Endothelial cell of umbilical vein (primary cell): Measurements from ENCODE around the gene TESMIN. TPM values are rescaled to one million over a fixed set of nuclear protein-coding genes. Genes with fewer than 3 reads are reported as not detected.

ENCODE experiments used
- BruUV-seq: library from RNA; stranded (reverse); fragments of 400-500 nt; replicated peaks from 2 replicates; lab custom pipeline; 2021; lab: Mats Ljungman, UMichigan
- CTCF ChIA-PET: fragments of 300-600, 350-600 bp; sonication (Branson Sonifier 250); formaldehyde crosslinking; loops from one replicate; lab custom pipeline; 2021; ENCODE audit warnings: antibody characterized with exemption, inconsistent platforms; lab: Charles Lee
- POLR2A ChIA-PET: fragments of 300-600, 350-600 bp; sonication (Branson Sonifier 250); formaldehyde crosslinking; loops from one replicate; lab custom pipeline; 2021; ENCODE audit warnings: antibody characterized with exemption, inconsistent platforms; lab: Charles Lee
- DNase-seq: peaks from one replicate; pipeline ENCODE4 v3.0.0-alpha.2; 2011; ENCODE audit warnings: low read depth, low spot score
- FAIRE-seq: peaks from 2 replicates; lab custom pipeline; 2011; peaks lifted over from hg19 to GRCh38; lab: Jason Lieb, UNC
- H2AFZ ChIP-seq: 2 replicates; pipeline ENCODE4 v1.6.0; 2012; ENCODE audit warnings: low read depth, low read length, control low read depth, inconsistent platforms
- H3K27ac ChIP-seq: 2 replicates; pipeline ENCODE4 v1.5.1; 2011; ENCODE audit warnings: low read depth, mild to moderate bottlenecking, control low read depth, low read length, moderate library complexity; ENCODE audit not compliant: insufficient read depth
- H3K27me3 ChIP-seq, 2 experiments: 2 replicates each; pipeline versions ENCODE4 v1.6.0 to v1.6.1; 2011; ENCODE audit warnings: low read length in 2 of 2, mixed read lengths in 1 of 2; ENCODE audit not compliant: control insufficient read depth in 2 of 2, insufficient read depth in 2 of 2
- H3K36me3 ChIP-seq, 2 experiments: 2 replicates in 1 of 2; 3 replicates in 1 of 2; pipeline ENCODE4 v1.5.1; 2011; ENCODE audit warnings: low read length in 2 of 2, mild to moderate bottlenecking in 1 of 2, moderate library complexity in 1 of 2; ENCODE audit not compliant: control insufficient read depth in 2 of 2, insufficient read depth in 2 of 2; ENCODE audit errors: extremely low read depth in 1 of 2
- H3K4me1 ChIP-seq: 3 replicates; pipeline ENCODE4 v1.5.1; 2011; ENCODE audit warnings: mild to moderate bottlenecking, low read length; ENCODE audit not compliant: control insufficient read depth, insufficient read depth; ENCODE audit errors: extremely low read depth
- H3K4me2 ChIP-seq: 2 replicates; pipeline ENCODE4 v1.6.1; 2011; ENCODE audit warnings: low read length, control low read depth, mixed read lengths; ENCODE audit not compliant: insufficient read depth
- H3K4me3 ChIP-seq, 3 experiments: fragments of 200-600 bp in 1 of 3; sonication (generic), shearing (Covaris generic) in 1 of 3; replicated peaks in 1 of 3; 2 replicates each; pipeline ENCODE4 v1.5.1; 2011 to 2016; ENCODE audit warnings: control low read depth in 3 of 3, low read length in 3 of 3, mild to moderate bottlenecking in 2 of 3, inconsistent platforms in 1 of 3, low read depth in 1 of 3, moderate library complexity in 1 of 3; ENCODE audit not compliant: insufficient read depth in 1 of 3
- H3K79me2 ChIP-seq: 2 replicates; pipeline ENCODE4 v1.6.0; 2012; ENCODE audit warnings: low read length, inconsistent platforms; ENCODE audit not compliant: control insufficient read depth, insufficient read depth
- H3K9ac ChIP-seq: replicated peaks from 2 replicates; pipeline ENCODE3; 2011; ENCODE audit warnings: low read length, control low read depth; ENCODE audit not compliant: insufficient read depth; ENCODE audit errors: extremely low read depth
- H3K9me1 ChIP-seq: replicated peaks from 3 replicates; pipeline ENCODE4 v1.6.0; 2011; ENCODE audit warnings: mild to moderate bottlenecking, low read length; ENCODE audit not compliant: control insufficient read depth, insufficient read depth; ENCODE audit errors: extremely low read depth
- H3K9me3 ChIP-seq: replicated peaks from 2 replicates; pipeline ENCODE4 v1.5.1; 2012; ENCODE audit warnings: low read length, inconsistent platforms; ENCODE audit not compliant: control insufficient read depth, insufficient read depth
- H4K20me1 ChIP-seq: replicated peaks from 2 replicates; pipeline ENCODE3; 2011; ENCODE audit warnings: mild to moderate bottlenecking, low read length; ENCODE audit not compliant: control insufficient read depth, insufficient read depth; ENCODE audit errors: extremely low read depth
- CTCF ChIP-seq, 2 donors: IDR thresholded peaks; 1 replicate in 1 of 2; 2 replicates in 1 of 2; pipeline ENCODE4 v1.5.1; 2011; ENCODE audit warnings: low read length in 2 of 2, mild to moderate bottlenecking in 2 of 2, moderate library complexity in 2 of 2, control low read depth in 1 of 2, inconsistent platforms in 1 of 2, low read depth in 1 of 2; ENCODE audit not compliant: insufficient read depth in 1 of 2; ENCODE audit errors: extremely low read depth in 1 of 2
- EZH2 ChIP-seq: IDR thresholded peaks from 2 replicates; pipeline ENCODE4 v1.6.1; 2012; ENCODE audit warnings: borderline replicate concordance, low read depth, mild to moderate bottlenecking, moderate library complexity, low read length, inconsistent platforms; ENCODE audit not compliant: severe bottlenecking
- FOS ChIP-seq: IDR thresholded peaks from 2 replicates; pipeline ENCODE4 v1.6.1; 2011; ENCODE audit warnings: mild to moderate bottlenecking, low read length, moderate library complexity, borderline replicate concordance; ENCODE audit not compliant: insufficient read depth
- GATA2 ChIP-seq: IDR thresholded peaks from 2 replicates; pipeline ENCODE4 v1.7.0; 2011; ENCODE audit warnings: low read depth, mild to moderate bottlenecking, moderate library complexity, mixed read lengths, low read length; ENCODE audit not compliant: insufficient read length, insufficient read depth
- JUN ChIP-seq: IDR thresholded peaks from 2 replicates; pipeline ENCODE4 v1.6.1; 2011; ENCODE audit warnings: borderline replicate concordance, low read depth; ENCODE audit not compliant: insufficient read length, insufficient read depth
- MAX ChIP-seq: IDR thresholded peaks from 2 replicates; pipeline ENCODE4 v1.6.1; 2011; ENCODE audit not compliant: insufficient read depth, insufficient read length
- MYC ChIP-seq: IDR thresholded peaks from one replicate; pipeline ENCODE4 v1.6.1; 2011; ENCODE audit warnings: mild to moderate bottlenecking, low read depth, low read length
- POLR2A ChIP-seq: IDR thresholded peaks from 2 replicates; pipeline ENCODE4 v1.6.1; 2012; ENCODE audit warnings: low read depth, mild to moderate bottlenecking, control low read depth, low read length
- POLR2AphosphoS5 ChIP-seq: IDR thresholded peaks from 2 replicates; pipeline ENCODE4 v1.6.1; 2012; ENCODE audit warnings: low read depth, mild to moderate bottlenecking, control low read depth, low read length, moderate library complexity; ENCODE audit not compliant: insufficient read depth
- dilution Hi-C: fragments of 300-500 bp; cut with MboI; formaldehyde crosslinking; loops from one replicate; pipeline ENCODE4 v1.15.0; 2019; ENCODE audit warnings: low sequenced_read_pairs; ENCODE audit not compliant: extremely low pct_ligation_motif_present
- intact Hi-C: fragments of 100-400 bp; cut with micrococcal nuclease; formaldehyde crosslinking; loops from one replicate; pipeline ENCODE4 v1.10.0; 2022
- polyA plus RNA-seq, 4 experiments: library from polyadenylated mRNA; depleted of rRNA in 3 of 4; stranded (reverse) in 3 of 4; unstranded in 1 of 4; fragments of >200 nt; gene quantifications; 2 replicates each; pipeline versions ENCODE4 v1.2.1 to v1.2.3, GENCODE V29; 2011 to 2012; ENCODE audit warnings: missing spikeins in 1 of 4
- total RNA-seq: library from RNA; stranded (reverse); gene quantifications from 2 replicates; pipeline ENCODE4 v1.2.3, GENCODE V29; 2021

TESMIN gene
- total and polyA plus RNA-seq, 2 donors (not counting 3 experiments of a cell fraction or from before 2014, with no cell fraction given): 1.7 to 6.1 TPM

- H3K4me2 ChIP-seq: no peak overlapping the region
- H3K9ac ChIP-seq: no peak overlapping the region
- no peaks in the 10 kb centered on the region for H3K4me1 ChIP-seq
- ChIA-PET CTCF (no interaction called here), POLR2A (no interaction called here)
- no peaks in the 10 kb centered on the region for H4K20me1 ChIP-seq
- no peak overlapping the region for H3K27ac ChIP-seq
- dilution Hi-C loops: no loop called here
- TF ChIP-seq POLR2AphosphoS5 (no peak), CTCF (IDR thresholded peaks at IDR 0.05; ENCODE audit: extremely low read depth in 1 of 2, insufficient read depth in 1 of 2, low read depth in 1 of 2, low read length in 2 of 2) (no peak), POLR2A (no peak), FOS (no peak), MYC (no peak)
- FAIRE-seq: no peak
- DNase-seq: no peak
- no peaks in the 10 kb centered on the region for H3K9me1 ChIP-seq
- no peaks in the 10 kb centered on the region for H3K79me2 ChIP-seq
- BruUV-seq: no TSS peak
- no peaks in the 10 kb centered on the region for H3K27me3 ChIP-seq
- H2AFZ ChIP-seq: no peak overlapping the region
- H3K36me3 ChIP-seq: peaks cover 4 to 48% of the 10 kb centered on the region in 2 experiments
- H3K4me3 ChIP-seq: no peak overlapping the region
- intact Hi-C loops: no loop called here
- no peaks in the 10 kb centered on the region for H3K9me3 ChIP-seq
Measured at GRCh38 chr11:68761801-68762200, 10.5 kb upstream of the TESMIN start.

GRCh38 chr11:68759991-68760390, 8.7 kb upstream of the TESMIN start:
- Histone ChIP-seq H3K36me3 (peaks cover 4 to 53% of the 10 kb centered on the region in 2 experiments), H3K9ac (no peak overlapping the region), H3K27ac (no peak overlapping the region), H3K4me2 (no peak overlapping the region), H3K9me3 (no peaks in the 10 kb centered on the region), H3K4me1 (no peaks in the 10 kb centered on the region), H4K20me1 (no peaks in the 10 kb centered on the region), H3K79me2 (no peaks in the 10 kb centered on the region), H3K4me3 (no peak overlapping the region), H2AFZ (no peak overlapping the region), H3K9me1 (no peaks in the 10 kb centered on the region), H3K27me3 (no peaks in the 10 kb centered on the region)
- CTCF ChIA-PET: interaction anchor here (1.3 kb wide), 1 partner anchor 7 kb away, joined by 3 read pairs; no protein-coding TSS in a partner anchor
- intact Hi-C loops: no loop called here
- no TSS peak for BruUV-seq
- DNase-seq (no peak), FAIRE-seq (no peak)
- dilution Hi-C loops: no loop called here
- TF ChIP-seq FOS (no peak), POLR2AphosphoS5 (no peak), GATA2 (no peak), MAX (no peak), POLR2A (no peak), CTCF (IDR thresholded peaks at IDR 0.05; ENCODE audit: extremely low read depth in 1 of 2, insufficient read depth in 1 of 2, low read depth in 1 of 2, low read length in 2 of 2) (no peak), MYC (no peak), JUN (no peak), EZH2 (no peak)
- POLR2A ChIA-PET: no interaction called here
